Measurements from ENCODE around the gene USP48. TPM values are rescaled to one million over a fixed set of nuclear protein-coding genes. Genes with fewer than 3 reads are reported as not detected.

USP48 gene
- total and polyA plus RNA-seq, 7 donors = 12.6 to 77.0 (median 47.1) TPM

DNA sequence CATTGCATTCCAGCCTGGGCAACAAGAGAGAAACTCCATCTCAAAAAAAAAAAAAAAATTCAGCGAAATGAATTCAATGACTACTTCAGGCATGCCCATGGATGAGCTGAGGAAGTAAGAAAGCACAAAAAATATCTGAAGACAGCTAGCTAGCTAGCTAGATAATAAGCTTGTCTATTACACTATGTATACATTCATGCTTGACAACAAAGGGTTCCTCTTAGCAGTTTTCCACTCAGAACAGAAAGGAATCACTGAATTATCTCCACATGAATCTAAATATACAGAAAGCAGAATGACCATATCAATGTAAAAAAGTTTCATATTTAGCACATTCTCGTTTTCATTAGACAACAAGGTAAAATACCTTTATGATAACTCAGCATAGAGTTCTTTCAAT lies 32.1 kb downstream of the USP48 start:
- no peak overlapping the region for H3K27ac ChIP-seq
- intact Hi-C loops (cut with DNase I) = no loop called here
- TF ChIP-seq CTCF (IDR thresholded peaks at IDR 0.05) (no peak), POLR2AphosphoS5 (IDR thresholded peaks at IDR 0.05) (no peak), POLR2A (IDR thresholded peaks at IDR 0.05) (no peak), EP300 (IDR thresholded peaks at IDR 0.05) (no peak)
- no peak for DNase-seq
- H3K36me3 ChIP-seq = peaks cover 15 to 87% (median 23%) of the 10 kb centered on the region in 4 donors
- H3K9me3 ChIP-seq = no peaks in the 10 kb centered on the region
- H3K27me3 ChIP-seq = no peaks in the 10 kb centered on the region
- H3K4me3 ChIP-seq = no peak overlapping the region
- WGBS, 2 donors = 47 to 49% methylated on average over 2 of the region's 2 CpGs
- no peaks in the 10 kb centered on the region for H3K4me1 ChIP-seq

DNA sequence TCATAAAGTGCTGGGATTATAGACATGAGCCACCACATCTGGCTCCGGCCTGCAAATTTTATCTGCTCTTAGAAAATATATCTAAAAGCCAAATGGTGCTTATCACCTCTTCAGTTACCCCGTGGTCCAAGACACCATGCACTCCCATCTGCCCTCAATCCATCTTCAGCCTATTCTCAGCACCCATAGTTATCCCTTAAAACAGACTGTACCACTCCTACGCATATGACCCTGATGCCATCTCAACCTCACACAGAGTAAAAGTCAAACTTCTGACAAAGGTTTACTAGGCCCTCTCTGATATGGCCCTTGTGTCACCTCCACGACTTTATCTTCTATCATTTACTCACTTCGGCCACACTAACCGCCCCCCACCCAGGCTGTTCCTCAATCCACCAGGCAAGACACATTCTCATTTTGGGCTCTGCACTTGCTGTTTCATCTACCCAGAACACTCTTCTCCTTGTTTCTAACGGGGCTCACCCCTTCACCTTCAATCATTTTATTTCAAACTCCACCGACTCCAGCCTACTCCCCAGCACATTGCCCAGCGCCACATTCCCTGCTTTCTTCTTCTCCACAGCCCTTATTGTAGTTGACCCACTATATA lies 33.0 kb downstream of the USP48 start:
- Histone ChIP-seq H3K36me3 (peaks cover 11 to 82% (median 18%) of the 10 kb centered on the region in 4 donors), H3K4me3 (no peak overlapping the region), H3K9me3 (no peaks in the 10 kb centered on the region), H3K4me1 (no peaks in the 10 kb centered on the region), H3K27me3 (no peaks in the 10 kb centered on the region), H3K27ac (no peak overlapping the region)
- DNase-seq = no peak
- intact Hi-C loops (cut with DNase I) = no loop called here
- WGBS, 2 donors = 81 to 83% methylated on average over 9 of the region's 9 CpGs
- no peak for TF ChIP-seq EP300 (IDR thresholded peaks at IDR 0.05)
- TF ChIP-seq POLR2A (IDR thresholded peaks at IDR 0.05) = no peak
- no peak for TF ChIP-seq CTCF (IDR thresholded peaks at IDR 0.05)
- no peak for TF ChIP-seq POLR2AphosphoS5 (IDR thresholded peaks at IDR 0.05)

DNA sequence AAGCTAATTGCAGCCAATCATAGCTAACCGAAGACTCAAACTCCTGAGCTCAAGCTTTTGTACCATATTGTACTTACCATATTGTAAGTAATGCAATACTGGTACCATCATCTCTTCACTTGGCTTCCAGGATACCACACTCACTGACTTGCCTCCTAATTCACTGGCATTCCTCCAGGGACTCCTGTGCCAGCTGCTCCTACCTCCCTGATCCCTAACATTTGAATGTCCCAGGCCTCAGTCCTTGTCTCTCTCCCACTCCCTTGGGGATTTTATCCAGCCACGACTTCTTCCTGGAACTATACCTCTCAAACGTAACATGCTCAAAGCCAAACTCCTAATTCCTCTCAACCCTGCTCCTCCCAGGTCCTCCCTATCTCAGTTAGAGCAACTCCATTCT lies 33.8 kb downstream of the USP48 start:
- 89 to 91% methylated on average over 3 of the region's 3 CpGs for WGBS, 2 donors
- Histone ChIP-seq H3K27ac (no peak overlapping the region), H3K36me3 (peaks cover 10 to 80% (median 15%) of the 10 kb centered on the region in 4 donors), H3K4me3 (no peak overlapping the region), H3K4me1 (no peaks in the 10 kb centered on the region), H3K27me3 (no peaks in the 10 kb centered on the region), H3K9me3 (no peaks in the 10 kb centered on the region)
- TF ChIP-seq POLR2AphosphoS5 (IDR thresholded peaks at IDR 0.05) (no peak), CTCF (IDR thresholded peaks at IDR 0.05) (no peak), EP300 (IDR thresholded peaks at IDR 0.05) (no peak)
- no peak for DNase-seq
- intact Hi-C loops (cut with DNase I) = no loop called here

GRCh38 chr1:21743476-21743875 lies 39.5 kb downstream of the USP48 start:
- Histone ChIP-seq H3K4me3 (no peak overlapping the region), H3K27ac (no peak overlapping the region), H3K4me1 (peaks cover 0 to 9% (median 4%) of the 10 kb centered on the region in 4 donors), H3K36me3 (peaks cover 4 to 59% (median 4%) of the 10 kb centered on the region in 4 donors), H3K9me3 (no peaks in the 10 kb centered on the region), H3K27me3 (no peaks in the 10 kb centered on the region)
- no peak for DNase-seq
- 94 to 98% methylated on average over 2 of the region's 2 CpGs for WGBS, 2 donors
- no peak for TF ChIP-seq EP300 (IDR thresholded peaks at IDR 0.05)
- intact Hi-C loops (cut with DNase I) = no loop called here

- H3K4me1 ChIP-seq = peaks cover 0 to 9% (median 4%) of the 10 kb centered on the region in 4 donors
- H3K27ac ChIP-seq = no peak overlapping the region
- DNase-seq = no peak
- intact Hi-C loops (cut with DNase I) = no loop called here
- H3K27me3 ChIP-seq = no peaks in the 10 kb centered on the region
- 92 to 93% methylated on average over 2 of the region's 2 CpGs for WGBS, 2 donors
- H3K9me3 ChIP-seq = no peaks in the 10 kb centered on the region
- H3K36me3 ChIP-seq = peaks cover 4 to 51% (median 4%) of the 10 kb centered on the region in 4 donors
- H3K4me3 ChIP-seq = no peak overlapping the region
- TF ChIP-seq EP300 (IDR thresholded peaks at IDR 0.05) (no peak), POLR2AphosphoS5 (IDR thresholded peaks at IDR 0.05) (no peak), POLR2A (IDR thresholded peaks at IDR 0.05) (no peak), CTCF (IDR thresholded peaks at IDR 0.05) (no peak)
Observed at GRCh38 chr1:21742578-21742977, 40.4 kb downstream of the USP48 start.
